ENCODE measurements around the gene ATAD3A. TPM values are rescaled to one million over a fixed set of nuclear protein-coding genes. Genes with fewer than 3 reads are reported as not detected.
"Not testable (repeated sequence)": the region's sequence is repeated elsewhere in the genome, so short reads cannot be mapped to it uniquely, and the experiment has no call there.

ATAD3A gene
- total and polyA plus RNA-seq, 9 of the 15 experiments (the other 6 are each of a cell fraction or from before 2014, with no cell fraction given), result 0.10 to 173 (median 36.7) TPM

DNA sequence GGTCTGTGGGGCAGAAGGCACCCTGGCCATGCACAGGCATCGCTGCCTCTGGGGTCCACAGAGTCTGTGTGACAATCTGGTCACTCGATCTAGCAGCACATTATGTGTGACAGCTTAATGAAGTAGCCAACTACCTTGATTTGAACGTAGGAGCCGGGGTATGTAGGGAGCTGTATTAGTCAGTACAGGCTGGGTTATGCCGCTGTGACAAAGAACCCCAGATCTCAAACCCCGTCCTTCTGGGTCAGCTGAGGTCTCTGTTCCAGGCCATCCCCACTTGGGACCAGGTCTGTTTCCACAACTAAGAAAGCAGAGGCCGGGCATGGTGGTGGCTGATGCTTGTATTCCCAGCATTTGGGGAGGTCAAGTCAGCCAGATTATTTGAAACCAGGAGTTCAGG is 48.6 kb upstream of the ATAD3A start:
- in situ Hi-C loops (cut with MboI), result no loop called here
- Histone ChIP-seq H2AFZ (ENCODE audit: low read depth, low read length) (no peak overlapping the region), H4K20me1 (replicated peaks; ENCODE audit: control insufficient read depth, insufficient read depth, low read length) (no peaks in the 10 kb centered on the region), H3K4me2 (ENCODE audit: insufficient read depth, low read length) (no peak overlapping the region), H3K36me3 (ENCODE audit: control insufficient read depth, insufficient read depth, low read length) (no peaks in the 10 kb centered on the region), H3K9me1 (ENCODE audit: control insufficient read depth, insufficient read depth, low read length) (no peaks in the 10 kb centered on the region), H3K9me3 (replicated peaks; ENCODE audit: control insufficient read depth, insufficient read depth, low read depth, low read length) (peaks cover 6% of the 10 kb centered on the region; the same call in 1 of the 2 replicates), H3K79me2 (ENCODE audit: control insufficient read depth, insufficient read depth, low read length) (no peaks in the 10 kb centered on the region), H3K27me3 (ENCODE audit: control insufficient read depth in 2 of 2, insufficient read depth in 2 of 2, low read length in 2 of 2) (no peaks in the 10 kb centered on the region; a peak in 1 of 5 replicates), H3K9ac (ENCODE audit: insufficient read depth in 1 of 2, low read depth in 2 of 2, low read length in 2 of 2) (no peak overlapping the region), H3K27ac (ENCODE audit: extremely low read depth, low read depth, low read length) (no peak overlapping the region), H3K4me3 (no peak overlapping the region), H3K4me1 (replicated peaks in 1 of 2; ENCODE audit: control insufficient read depth in 2 of 2, insufficient read depth in 2 of 2, low read length in 2 of 2) (peaks cover 0 to 40% of the 10 kb centered on the region in 2 experiments; a peak in 3 of 5 replicates)
- POLR2A ChIA-PET, result no interaction called here
- FAIRE-seq (no peak), ATAC-seq (no peak), DNase-seq (ENCODE audit: extremely low read depth in 1 of 4, low spot score in 3 of 4) (no peak)
- TF ChIP-seq ZNF12 (CRISPR knock-in tag; IDR thresholded peaks at IDR 0.05) (peak; percentile 100), ETV5 (CRISPR knock-in tag; IDR thresholded peaks at IDR 0.05; ENCODE audit: low read depth) (no peak)
- intact Hi-C loops (cut with micrococcal nuclease), result no loop called here
- WGBS (ENCODE audit: insufficient coverage, low coverage, missing lambda C conversion rate), result 23% methylated on average over 7 of the region's 7 CpGs
- CTCF ChIA-PET (ENCODE audit: low intra/inter-chr PET ratio), result no interaction called here
- no TSS peak for BruUV-seq (replicated peaks)

GRCh38 chr1:1468196-1468985 is 43.6 kb upstream of the ATAD3A start:
- ATAC-seq, result not testable (repeated sequence)
- 81% methylated on average over 25 of the region's 44 CpGs for WGBS (ENCODE audit: insufficient coverage, low coverage, missing lambda C conversion rate)

More at GRCh38 chr1:1468196-1468985, 43.6 kb upstream of the ATAD3A start:
- H3K36me3 ChIP-seq (ENCODE audit: control insufficient read depth, insufficient read depth, low read length); FAIRE-seq; H3K9me3 ChIP-seq (replicated peaks; ENCODE audit: control insufficient read depth, insufficient read depth, low read depth, low read length); H3K4me2 ChIP-seq (ENCODE audit: insufficient read depth, low read length); H3K9me1 ChIP-seq (ENCODE audit: control insufficient read depth, insufficient read depth, low read length); H4K20me1 ChIP-seq (replicated peaks; ENCODE audit: control insufficient read depth, insufficient read depth, low read length); POLR2A ChIA-PET; H3K27me3 ChIP-seq (ENCODE audit: control insufficient read depth in 2 of 2, insufficient read depth in 2 of 2, low read length in 2 of 2); BruUV-seq (replicated peaks); in situ Hi-C loops (cut with MboI); H2AFZ ChIP-seq (ENCODE audit: low read depth, low read length); H3K9ac ChIP-seq (ENCODE audit: insufficient read depth in 1 of 2, low read depth in 2 of 2, low read length in 2 of 2); H3K4me3 ChIP-seq; CTCF ChIA-PET (ENCODE audit: low intra/inter-chr PET ratio); intact Hi-C loops (cut with micrococcal nuclease); H3K27ac ChIP-seq (ENCODE audit: extremely low read depth, low read depth, low read length); DNase-seq (ENCODE audit: extremely low read depth in 1 of 4, low spot score in 3 of 4): not testable (repeated sequence)
- peaks cover 0 to 18% of the 10 kb centered on the region in 2 experiments; a peak in 3 of 5 replicates for H3K4me1 ChIP-seq (replicated peaks in 1 of 2; ENCODE audit: control insufficient read depth in 2 of 2, insufficient read depth in 2 of 2, low read length in 2 of 2)
- peak; percentile 38; the same call in 1 of the 2 replicates for TF ChIP-seq ZBTB33 (CRISPR knock-in tag; IDR thresholded peaks at IDR 0.05)
- H3K79me2 ChIP-seq (ENCODE audit: control insufficient read depth, insufficient read depth, low read length), result peaks cover 32% of the 10 kb centered on the region

Data from K562 (cell line).